WTC11 (cell line): ENCODE data around the gene MLST8. TPM values are rescaled to one million over a fixed set of nuclear protein-coding genes. Genes with fewer than 3 reads are reported as not detected.

ENCODE experiments used
- ATF1 ChIP-seq: sonication (generic); formaldehyde crosslinking; IDR thresholded peaks from 2 replicates; pipeline ENCODE4 v1.8.1; 2023; ENCODE audit warnings: mild to moderate bottlenecking, moderate library complexity, missing genetic modification reagents
- EMX1 ChIP-seq: fragments of 250-450 bp; sonication (Bioruptor Pico); IDR thresholded peaks from 2 replicates; pipeline ENCODE4 v1.8.0; 2021; ENCODE audit warnings: mild to moderate bottlenecking
- ESRRA ChIP-seq: sonication (generic); formaldehyde crosslinking; IDR thresholded peaks from 2 replicates; pipeline ENCODE4 v1.8.1; 2022; ENCODE audit warnings: mild to moderate bottlenecking, missing genetic modification reagents, borderline replicate concordance
- GTF2I ChIP-seq: fragments of 250-450 bp; sonication (Bioruptor Pico); conservative IDR thresholded peaks from 2 replicates; pipeline ENCODE4 v1.4.0; 2021; ENCODE audit warnings: mild to moderate bottlenecking
- HMGXB4 ChIP-seq: sonication (generic); formaldehyde crosslinking; IDR thresholded peaks from 2 replicates; pipeline ENCODE4 v1.8.1; 2023; ENCODE audit warnings: mild to moderate bottlenecking, moderate library complexity, missing genetic modification reagents
- IRF1 ChIP-seq: sonication (generic); formaldehyde crosslinking; IDR thresholded peaks from 2 replicates; pipeline ENCODE4 v1.8.0; 2023; ENCODE audit warnings: missing genetic modification reagents
- IRF2 ChIP-seq: sonication (generic); formaldehyde crosslinking; IDR thresholded peaks from 2 replicates; pipeline ENCODE4 v1.8.0; 2022; ENCODE audit warnings: low read depth, missing genetic modification reagents, borderline replicate concordance
- MAX ChIP-seq: sonication (generic); formaldehyde crosslinking; IDR thresholded peaks from 2 replicates; pipeline ENCODE4 v1.8.0; 2022; ENCODE audit warnings: mild to moderate bottlenecking, missing genetic modification reagents
- RORB ChIP-seq: fragments of 250-450 bp; sonication (Bioruptor Pico); IDR thresholded peaks from 2 replicates; pipeline ENCODE4 v1.9.0; 2021; ENCODE audit warnings: mild to moderate bottlenecking
- SMAD3 ChIP-seq: sonication (generic); formaldehyde crosslinking; IDR thresholded peaks from 2 replicates; pipeline ENCODE4 v1.8.0; 2022; ENCODE audit warnings: missing genetic modification reagents, mild to moderate bottlenecking, borderline replicate concordance
- SMAD4 ChIP-seq: sonication (generic); formaldehyde crosslinking; IDR thresholded peaks from 2 replicates; pipeline ENCODE4 v1.8.0; 2022; ENCODE audit warnings: mild to moderate bottlenecking, missing genetic modification reagents
- SOX15 ChIP-seq: fragments of 250-450 bp; sonication (Bioruptor Pico); IDR thresholded peaks from 2 replicates; pipeline ENCODE4 v1.9.0; 2021; ENCODE audit warnings: mild to moderate bottlenecking
- USF1 ChIP-seq: sonication (generic); formaldehyde crosslinking; IDR thresholded peaks from 2 replicates; pipeline ENCODE4 v1.8.0; 2022; ENCODE audit warnings: mild to moderate bottlenecking, missing genetic modification reagents
- ZBTB21 ChIP-seq: sonication (generic); formaldehyde crosslinking; IDR thresholded peaks from 2 replicates; pipeline ENCODE4 v1.8.1; 2023; ENCODE audit warnings: mild to moderate bottlenecking, missing genetic modification reagents, borderline replicate concordance
- ZNF138 ChIP-seq: sonication (generic); formaldehyde crosslinking; conservative IDR thresholded peaks from 2 replicates; pipeline ENCODE4 v1.8.1; 2022; ENCODE audit warnings: mild to moderate bottlenecking, moderate library complexity, missing genetic modification reagents
- ZNF219 ChIP-seq: sonication (generic); formaldehyde crosslinking; IDR thresholded peaks from 2 replicates; pipeline ENCODE4 v1.8.0; 2023; ENCODE audit warnings: missing genetic modification reagents, mild to moderate bottlenecking, borderline replicate concordance
- ZNF317 ChIP-seq: sonication (generic); formaldehyde crosslinking; IDR thresholded peaks from 2 replicates; pipeline ENCODE4 v1.8.1; 2023; ENCODE audit warnings: low read depth, mild to moderate bottlenecking, moderate library complexity, missing genetic modification reagents, borderline replicate concordance
- ZNF416 ChIP-seq: fragments of 250-450 bp; sonication (Bioruptor Pico); IDR thresholded peaks from 2 replicates; pipeline ENCODE4 v1.9.0; 2021; ENCODE audit warnings: mild to moderate bottlenecking, inconsistent platforms
- ZNF512 ChIP-seq: sonication (generic); formaldehyde crosslinking; IDR thresholded peaks from 2 replicates; pipeline ENCODE4 v1.8.1; 2022; ENCODE audit warnings: missing genetic modification reagents, borderline replicate concordance
- total RNA-seq: library from RNA; stranded (reverse); gene quantifications from 3 replicates; pipeline ENCODE4 v1.2.3, GENCODE V29; 2021
- TF ChIP-seq, protein P1 (sequence below): sonication (generic); formaldehyde crosslinking; IDR thresholded peaks from 2 replicates; pipeline ENCODE4 v1.8.0; 2022; ENCODE audit warnings: missing genetic modification reagents
- TF ChIP-seq, protein P2 (sequence below): fragments of 250-450 bp; sonication (Bioruptor Pico); IDR thresholded peaks from 2 replicates; pipeline ENCODE4 v1.9.0; 2021; ENCODE audit warnings: mild to moderate bottlenecking
- TF ChIP-seq, protein P3 (sequence below): sonication (generic); formaldehyde crosslinking; IDR thresholded peaks from 2 replicates; pipeline ENCODE4 v1.8.1; 2022; ENCODE audit warnings: mild to moderate bottlenecking, moderate library complexity, missing genetic modification reagents

Gene MLST8
- total RNA-seq, 1 experiment from 2014 or later = 71.6 TPM

- TF ChIP-seq, protein P1, sequence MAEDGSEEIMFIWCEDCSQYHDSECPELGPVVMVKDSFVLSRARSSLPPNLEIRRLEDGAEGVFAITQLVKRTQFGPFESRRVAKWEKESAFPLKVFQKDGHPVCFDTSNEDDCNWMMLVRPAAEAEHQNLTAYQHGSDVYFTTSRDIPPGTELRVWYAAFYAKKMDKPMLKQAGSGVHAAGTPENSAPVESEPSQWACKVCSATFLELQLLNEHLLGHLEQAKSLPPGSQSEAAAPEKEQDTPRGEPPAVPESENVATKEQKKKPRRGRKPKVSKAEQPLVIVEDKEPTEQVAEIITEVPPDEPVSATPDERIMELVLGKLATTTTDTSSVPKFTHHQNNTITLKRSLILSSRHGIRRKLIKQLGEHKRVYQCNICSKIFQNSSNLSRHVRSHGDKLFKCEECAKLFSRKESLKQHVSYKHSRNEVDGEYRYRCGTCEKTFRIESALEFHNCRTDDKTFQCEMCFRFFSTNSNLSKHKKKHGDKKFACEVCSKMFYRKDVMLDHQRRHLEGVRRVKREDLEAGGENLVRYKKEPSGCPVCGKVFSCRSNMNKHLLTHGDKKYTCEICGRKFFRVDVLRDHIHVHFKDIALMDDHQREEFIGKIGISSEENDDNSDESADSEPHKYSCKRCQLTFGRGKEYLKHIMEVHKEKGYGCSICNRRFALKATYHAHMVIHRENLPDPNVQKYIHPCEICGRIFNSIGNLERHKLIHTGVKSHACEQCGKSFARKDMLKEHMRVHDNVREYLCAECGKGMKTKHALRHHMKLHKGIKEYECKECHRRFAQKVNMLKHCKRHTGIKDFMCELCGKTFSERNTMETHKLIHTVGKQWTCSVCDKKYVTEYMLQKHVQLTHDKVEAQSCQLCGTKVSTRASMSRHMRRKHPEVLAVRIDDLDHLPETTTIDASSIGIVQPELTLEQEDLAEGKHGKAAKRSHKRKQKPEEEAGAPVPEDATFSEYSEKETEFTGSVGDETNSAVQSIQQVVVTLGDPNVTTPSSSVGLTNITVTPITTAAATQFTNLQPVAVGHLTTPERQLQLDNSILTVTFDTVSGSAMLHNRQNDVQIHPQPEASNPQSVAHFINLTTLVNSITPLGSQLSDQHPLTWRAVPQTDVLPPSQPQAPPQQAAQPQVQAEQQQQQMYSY = no peak
- TF ChIP-seq ATF1 = 0 out of 2 replicates have a peak, but pooled peaks have one; percentile 77
- TF ChIP-seq SOX15 (CRISPR knock-in tag) = no peak
- peak; percentile 42; the same call in 1 of the 2 replicates for TF ChIP-seq SMAD3 (CRISPR knock-in tag)
- no peak for TF ChIP-seq ZNF138 (CRISPR knock-in tag)
- no peak for TF ChIP-seq ZNF512 (CRISPR knock-in tag)
- TF ChIP-seq ZNF317 (CRISPR knock-in tag) = peak; percentile 33; the same call in 1 of the 2 replicates
- TF ChIP-seq MAX (CRISPR knock-in tag) = peak; percentile 73
- TF ChIP-seq IRF1 (CRISPR knock-in tag) = no peak
- peak; percentile 59; the same call in 1 of the 2 replicates for TF ChIP-seq ZBTB21
- no peak for TF ChIP-seq IRF2
- TF ChIP-seq ZNF416 (CRISPR knock-in tag) = peak; percentile 22
- TF ChIP-seq RORB (CRISPR knock-in tag) = no peak
- TF ChIP-seq USF1 (CRISPR knock-in tag) = 0 out of 2 replicates have a peak, but pooled peaks have one; percentile 43
- TF ChIP-seq EMX1 (CRISPR knock-in tag) = no peak
- TF ChIP-seq, protein P2, sequence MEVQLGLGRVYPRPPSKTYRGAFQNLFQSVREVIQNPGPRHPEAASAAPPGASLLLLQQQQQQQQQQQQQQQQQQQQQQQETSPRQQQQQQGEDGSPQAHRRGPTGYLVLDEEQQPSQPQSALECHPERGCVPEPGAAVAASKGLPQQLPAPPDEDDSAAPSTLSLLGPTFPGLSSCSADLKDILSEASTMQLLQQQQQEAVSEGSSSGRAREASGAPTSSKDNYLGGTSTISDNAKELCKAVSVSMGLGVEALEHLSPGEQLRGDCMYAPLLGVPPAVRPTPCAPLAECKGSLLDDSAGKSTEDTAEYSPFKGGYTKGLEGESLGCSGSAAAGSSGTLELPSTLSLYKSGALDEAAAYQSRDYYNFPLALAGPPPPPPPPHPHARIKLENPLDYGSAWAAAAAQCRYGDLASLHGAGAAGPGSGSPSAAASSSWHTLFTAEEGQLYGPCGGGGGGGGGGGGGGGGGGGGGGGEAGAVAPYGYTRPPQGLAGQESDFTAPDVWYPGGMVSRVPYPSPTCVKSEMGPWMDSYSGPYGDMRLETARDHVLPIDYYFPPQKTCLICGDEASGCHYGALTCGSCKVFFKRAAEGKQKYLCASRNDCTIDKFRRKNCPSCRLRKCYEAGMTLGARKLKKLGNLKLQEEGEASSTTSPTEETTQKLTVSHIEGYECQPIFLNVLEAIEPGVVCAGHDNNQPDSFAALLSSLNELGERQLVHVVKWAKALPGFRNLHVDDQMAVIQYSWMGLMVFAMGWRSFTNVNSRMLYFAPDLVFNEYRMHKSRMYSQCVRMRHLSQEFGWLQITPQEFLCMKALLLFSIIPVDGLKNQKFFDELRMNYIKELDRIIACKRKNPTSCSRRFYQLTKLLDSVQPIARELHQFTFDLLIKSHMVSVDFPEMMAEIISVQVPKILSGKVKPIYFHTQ (CRISPR knock-in tag) = no peak
- TF ChIP-seq ZNF219 (CRISPR knock-in tag) = no peak
- TF ChIP-seq ESRRA (CRISPR knock-in tag) = peak; percentile 79
- TF ChIP-seq GTF2I (CRISPR knock-in tag) = peak; percentile 38; the same call in 1 of the 2 replicates
- TF ChIP-seq, protein P3, sequence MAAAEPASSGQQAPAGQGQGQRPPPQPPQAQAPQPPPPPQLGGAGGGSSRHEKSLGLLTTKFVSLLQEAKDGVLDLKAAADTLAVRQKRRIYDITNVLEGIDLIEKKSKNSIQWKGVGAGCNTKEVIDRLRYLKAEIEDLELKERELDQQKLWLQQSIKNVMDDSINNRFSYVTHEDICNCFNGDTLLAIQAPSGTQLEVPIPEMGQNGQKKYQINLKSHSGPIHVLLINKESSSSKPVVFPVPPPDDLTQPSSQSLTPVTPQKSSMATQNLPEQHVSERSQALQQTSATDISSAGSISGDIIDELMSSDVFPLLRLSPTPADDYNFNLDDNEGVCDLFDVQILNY = peak; percentile 95
- no peak for TF ChIP-seq SMAD4 (CRISPR knock-in tag)
- TF ChIP-seq HMGXB4 (CRISPR knock-in tag) = peak; percentile 97
Measured at GRCh38 chr16:2251296-2252111, 46.2 kb downstream of the MLST8 start, which contains the start of gene ECI1 (continued).
